ENCODE measurements around the gene ARHGAP45. TPM values are rescaled to one million over a fixed set of nuclear protein-coding genes. Genes with fewer than 3 reads are reported as not detected.

Gene ARHGAP45
- total RNA-seq, 4 donors from 2014 or later, result 9.5 to 29.8 (median 14.6) TPM

GRCh38 chr19:1090731-1091543, 24.0 kb downstream of the ARHGAP45 start:
- no peaks in the 10 kb centered on the region for H3K27me3 ChIP-seq
- no peak for TF ChIP-seq POLR2AphosphoS5 (IDR thresholded peaks at IDR 0.05)
- ATAC-seq, result no peak
- no CpG with 5 or more reads among the region's 38 CpGs for WGBS, 2 donors (ENCODE audit: low coverage in 1 of 2)
- H3K9me3 ChIP-seq, result no peaks in the 10 kb centered on the region
- peaks cover 0 to 62% (median 31%) of the 10 kb centered on the region in 3 donors for H3K4me1 ChIP-seq
- H3K4me3 ChIP-seq, result no peak overlapping the region
- peaks cover 0 to 79% of the 10 kb centered on the region in 2 donors for H3K36me3 ChIP-seq
- no peak overlapping the region for H3K27ac ChIP-seq

- TF ChIP-seq CTCF (IDR thresholded peaks at IDR 0.05) (no peak), POLR2A (IDR thresholded peaks at IDR 0.05) (no peak), EP300 (IDR thresholded peaks at IDR 0.05) (no peak), POLR2AphosphoS5 (IDR thresholded peaks at IDR 0.05) (no peak)
- no peak for ATAC-seq
- Histone ChIP-seq H3K27me3 (no peaks in the 10 kb centered on the region), H3K36me3 (peaks cover 0 to 72% of the 10 kb centered on the region in 2 donors), H3K4me1 (peaks cover 0 to 63% (median 31%) of the 10 kb centered on the region in 3 donors), H3K27ac (no peak overlapping the region), H3K9me3 (no peaks in the 10 kb centered on the region), H3K4me3 (no peak overlapping the region)
- 90% methylated on average over 2 of the region's 27 CpGs; no CpG with 5 or more reads in 1 of the 2 donors for WGBS, 2 donors (ENCODE audit: low coverage in 1 of 2)
Measured at GRCh38 chr19:1091544-1092175, 24.7 kb downstream of the ARHGAP45 start.

- H3K36me3 ChIP-seq, result peaks cover 0 to 55% of the 10 kb centered on the region in 2 donors
- H3K27me3 ChIP-seq, result no peaks in the 10 kb centered on the region
- peak overlapping the region in 1 of 2 donors; percentile 71 for H3K4me3 ChIP-seq
- no peaks in the 10 kb centered on the region for H3K9me3 ChIP-seq
- peaks cover 0 to 49% (median 23%) of the 10 kb centered on the region in 3 donors for H3K4me1 ChIP-seq
- TF ChIP-seq POLR2AphosphoS5 (IDR thresholded peaks at IDR 0.05), result no peak
- TF ChIP-seq EP300 (IDR thresholded peaks at IDR 0.05), result no peak
- no peak for TF ChIP-seq CTCF (IDR thresholded peaks at IDR 0.05)
- TF ChIP-seq POLR2A (IDR thresholded peaks at IDR 0.05), result no peak
- 73 to 85% methylated on average over 5 to 8 of the region's 15 CpGs for WGBS, 2 donors (ENCODE audit: low coverage in 1 of 2)
- H3K27ac ChIP-seq, result no peak overlapping the region
- ATAC-seq, result no peak
Measured at GRCh38 chr19:1093330-1093729, 26.4 kb downstream of the ARHGAP45 start.

GRCh38 chr19:1093811-1094553, 27.0 kb downstream of the ARHGAP45 start:
- no peak for ATAC-seq
- no peak for TF ChIP-seq POLR2AphosphoS5 (IDR thresholded peaks at IDR 0.05)
- TF ChIP-seq POLR2A (IDR thresholded peaks at IDR 0.05), result no peak
- no peak for TF ChIP-seq CTCF (IDR thresholded peaks at IDR 0.05)
- peaks cover 0 to 49% of the 10 kb centered on the region in 2 donors for H3K36me3 ChIP-seq
- H3K4me3 ChIP-seq, result peak overlapping the region; percentile 71 to 81
- no peaks in the 10 kb centered on the region for H3K27me3 ChIP-seq
- WGBS, 2 donors (ENCODE audit: low coverage in 1 of 2), result 38 to 72% methylated on average over 7 to 10 of the region's 32 CpGs
- no peaks in the 10 kb centered on the region for H3K9me3 ChIP-seq
- peak overlapping the region in 1 of 4 donors; percentile 85 for H3K27ac ChIP-seq
- H3K4me1 ChIP-seq, result peaks cover 0 to 49% (median 24%) of the 10 kb centered on the region in 3 donors

- H3K4me1 ChIP-seq, result peaks cover 0 to 49% (median 26%) of the 10 kb centered on the region in 3 donors
- peaks cover 0 to 42% of the 10 kb centered on the region in 2 donors for H3K36me3 ChIP-seq
- 0% methylated on average over 1 to 2 of the region's 19 CpGs for WGBS, 2 donors (ENCODE audit: low coverage in 1 of 2)
- H3K27me3 ChIP-seq, result no peaks in the 10 kb centered on the region
- H3K9me3 ChIP-seq, result no peaks in the 10 kb centered on the region
- ATAC-seq, result no peak
- peak overlapping the region in 3 of 4 donors; percentile 76 to 89 (median 85) for H3K27ac ChIP-seq
- TF ChIP-seq EP300 (IDR thresholded peaks at IDR 0.05) (no peak), CTCF (IDR thresholded peaks at IDR 0.05) (no peak), POLR2AphosphoS5 (IDR thresholded peaks at IDR 0.05) (no peak), POLR2A (IDR thresholded peaks at IDR 0.05) (no peak)
- H3K4me3 ChIP-seq, result peak overlapping the region; percentile 71 to 81
Measured at GRCh38 chr19:1094655-1094977, 27.6 kb downstream of the ARHGAP45 start.

All from gastroesophageal sphincter (tissue), 4 donors.